ENCODE data around the gene ITPRIP.

The ITPRIP gene

GRCh38 chr10:104337985-104338735, at the start of gene ITPRIP:
TSS of gene ITPRIP (minus strand) at chr10:104338465. CDS start at chr10:104316051, 22,414 bp downstream.
- H3K27ac ChIP-seq (ENCODE audit: low read length): peak within 1 kb of the TSS; percentile 91
- no peaks in the 10 kb centered on the region for H3K27me3 ChIP-seq (ENCODE audit: control insufficient read depth in 1 of 2, insufficient read depth in 2 of 2, low read length in 2 of 2)
- H3K9ac ChIP-seq (ENCODE audit: low read length in 2 of 2): peak within 1 kb of the TSS; percentile 88 to 91
- H3K4me1 ChIP-seq (ENCODE audit: control insufficient read depth, insufficient read depth, low read length): peaks cover 48% of the 10 kb centered on the region
- H3K9me3 ChIP-seq (ENCODE audit: control insufficient read depth in 2 of 2, low read length in 2 of 2): no peaks in the 10 kb centered on the region
- no peaks in the 10 kb centered on the region for H3K36me3 ChIP-seq (ENCODE audit: control insufficient read depth in 2 of 2, insufficient read depth in 2 of 2, low read length in 2 of 2)
- H3K4me3 ChIP-seq (ENCODE audit: low read length in 2 of 2): peak within 1 kb of the TSS; percentile 90

GRCh38 chr10:104387130-104387888, 49.0 kb upstream of the ITPRIP start:
- Histone ChIP-seq H3K36me3 (ENCODE audit: control insufficient read depth in 2 of 2, insufficient read depth in 2 of 2, low read length in 2 of 2) (no peaks in the 10 kb centered on the region), H3K27ac (ENCODE audit: low read length) (no peak overlapping the region), H3K4me1 (ENCODE audit: control insufficient read depth, insufficient read depth, low read length) (no peaks in the 10 kb centered on the region), H3K9ac (ENCODE audit: low read length in 2 of 2) (no peak overlapping the region), H3K27me3 (ENCODE audit: control insufficient read depth in 1 of 2, insufficient read depth in 2 of 2, low read length in 2 of 2) (no peaks in the 10 kb centered on the region), H3K9me3 (ENCODE audit: control insufficient read depth in 2 of 2, low read length in 2 of 2) (no peaks in the 10 kb centered on the region), H3K4me3 (ENCODE audit: low read length in 2 of 2) (no peak overlapping the region)

- Histone ChIP-seq H3K4me1 (ENCODE audit: control insufficient read depth, insufficient read depth, low read length) (no peaks in the 10 kb centered on the region), H3K4me3 (ENCODE audit: low read length in 2 of 2) (no peak overlapping the region), H3K27me3 (ENCODE audit: control insufficient read depth in 1 of 2, insufficient read depth in 2 of 2, low read length in 2 of 2) (no peaks in the 10 kb centered on the region), H3K36me3 (ENCODE audit: control insufficient read depth in 2 of 2, insufficient read depth in 2 of 2, low read length in 2 of 2) (no peaks in the 10 kb centered on the region), H3K9ac (ENCODE audit: low read length in 2 of 2) (no peak overlapping the region), H3K9me3 (ENCODE audit: control insufficient read depth in 2 of 2, low read length in 2 of 2) (no peaks in the 10 kb centered on the region), H3K27ac (ENCODE audit: low read length) (no peak overlapping the region)
Measured at GRCh38 chr10:104380336-104380735, 42.1 kb upstream of the ITPRIP start.

GRCh38 chr10:104376784-104377300, 38.6 kb upstream of the ITPRIP start:
- Histone ChIP-seq H3K27ac (ENCODE audit: low read length) (no peak overlapping the region), H3K27me3 (ENCODE audit: control insufficient read depth in 1 of 2, insufficient read depth in 2 of 2, low read length in 2 of 2) (no peaks in the 10 kb centered on the region), H3K36me3 (ENCODE audit: control insufficient read depth in 2 of 2, insufficient read depth in 2 of 2, low read length in 2 of 2) (no peaks in the 10 kb centered on the region), H3K4me1 (ENCODE audit: control insufficient read depth, insufficient read depth, low read length) (no peaks in the 10 kb centered on the region), H3K9ac (ENCODE audit: low read length in 2 of 2) (no peak overlapping the region), H3K9me3 (ENCODE audit: control insufficient read depth in 2 of 2, low read length in 2 of 2) (no peaks in the 10 kb centered on the region), H3K4me3 (ENCODE audit: low read length in 2 of 2) (no peak overlapping the region)

GRCh38 chr10:104374591-104374990, 36.3 kb upstream of the ITPRIP start:
- Histone ChIP-seq H3K36me3 (ENCODE audit: control insufficient read depth in 2 of 2, insufficient read depth in 2 of 2, low read length in 2 of 2) (no peaks in the 10 kb centered on the region), H3K27ac (ENCODE audit: low read length) (no peak overlapping the region), H3K4me1 (ENCODE audit: control insufficient read depth, insufficient read depth, low read length) (no peaks in the 10 kb centered on the region), H3K9me3 (ENCODE audit: control insufficient read depth in 2 of 2, low read length in 2 of 2) (peaks cover 2 to 3% of the 10 kb centered on the region in 2 donors), H3K27me3 (ENCODE audit: control insufficient read depth in 1 of 2, insufficient read depth in 2 of 2, low read length in 2 of 2) (no peaks in the 10 kb centered on the region), H3K9ac (ENCODE audit: low read length in 2 of 2) (no peak overlapping the region), H3K4me3 (ENCODE audit: low read length in 2 of 2) (no peak overlapping the region)

- Histone ChIP-seq H3K4me1 (ENCODE audit: control insufficient read depth, insufficient read depth, low read length) (no peaks in the 10 kb centered on the region), H3K9me3 (ENCODE audit: control insufficient read depth in 2 of 2, low read length in 2 of 2) (peaks cover 2 to 3% of the 10 kb centered on the region in 2 donors), H3K27ac (ENCODE audit: low read length) (no peak overlapping the region), H3K4me3 (ENCODE audit: low read length in 2 of 2) (no peak overlapping the region), H3K9ac (ENCODE audit: low read length in 2 of 2) (no peak overlapping the region), H3K36me3 (ENCODE audit: control insufficient read depth in 2 of 2, insufficient read depth in 2 of 2, low read length in 2 of 2) (no peaks in the 10 kb centered on the region), H3K27me3 (ENCODE audit: control insufficient read depth in 1 of 2, insufficient read depth in 2 of 2, low read length in 2 of 2) (no peaks in the 10 kb centered on the region)
Measured at GRCh38 chr10:104371753-104372152, 33.5 kb upstream of the ITPRIP start.

GRCh38 chr10:104368381-104368780, 30.1 kb upstream of the ITPRIP start:
- Histone ChIP-seq H3K4me3 (ENCODE audit: low read length in 2 of 2) (no peak overlapping the region), H3K9ac (ENCODE audit: low read length in 2 of 2) (no peak overlapping the region), H3K9me3 (ENCODE audit: control insufficient read depth in 2 of 2, low read length in 2 of 2) (peaks cover 3 to 6% of the 10 kb centered on the region in 2 donors)

GRCh38 chr10:104367904-104368303, 29.6 kb upstream of the ITPRIP start:
- H3K9ac ChIP-seq (ENCODE audit: low read length in 2 of 2): no peak overlapping the region
- H3K27ac ChIP-seq (ENCODE audit: low read length): no peak overlapping the region
- H3K4me1 ChIP-seq (ENCODE audit: control insufficient read depth, insufficient read depth, low read length): no peaks in the 10 kb centered on the region
- no peak overlapping the region for H3K4me3 ChIP-seq (ENCODE audit: low read length in 2 of 2)
- peaks cover 3 to 6% of the 10 kb centered on the region in 2 donors for H3K9me3 ChIP-seq (ENCODE audit: control insufficient read depth in 2 of 2, low read length in 2 of 2)
- H3K36me3 ChIP-seq (ENCODE audit: control insufficient read depth in 2 of 2, insufficient read depth in 2 of 2, low read length in 2 of 2): no peaks in the 10 kb centered on the region
- H3K27me3 ChIP-seq (ENCODE audit: control insufficient read depth in 1 of 2, insufficient read depth in 2 of 2, low read length in 2 of 2): no peaks in the 10 kb centered on the region

More at GRCh38 chr10:104368381-104368780, 30.1 kb upstream of the ITPRIP start:
- Histone ChIP-seq H3K4me1 (ENCODE audit: control insufficient read depth, insufficient read depth, low read length) (no peaks in the 10 kb centered on the region), H3K27me3 (ENCODE audit: control insufficient read depth in 1 of 2, insufficient read depth in 2 of 2, low read length in 2 of 2) (no peaks in the 10 kb centered on the region), H3K36me3 (ENCODE audit: control insufficient read depth in 2 of 2, insufficient read depth in 2 of 2, low read length in 2 of 2) (no peaks in the 10 kb centered on the region), H3K27ac (ENCODE audit: low read length) (no peak overlapping the region)

GRCh38 chr10:104359811-104360210, 21.5 kb upstream of the ITPRIP start:
- no peak overlapping the region for H3K9ac ChIP-seq (ENCODE audit: low read length in 2 of 2)
- H3K27me3 ChIP-seq (ENCODE audit: control insufficient read depth in 1 of 2, insufficient read depth in 2 of 2, low read length in 2 of 2): no peaks in the 10 kb centered on the region
- H3K4me3 ChIP-seq (ENCODE audit: low read length in 2 of 2): no peak overlapping the region
- H3K27ac ChIP-seq (ENCODE audit: low read length): no peak overlapping the region
- H3K36me3 ChIP-seq (ENCODE audit: control insufficient read depth in 2 of 2, insufficient read depth in 2 of 2, low read length in 2 of 2): no peaks in the 10 kb centered on the region
- peaks cover 0 to 2% of the 10 kb centered on the region in 2 donors for H3K9me3 ChIP-seq (ENCODE audit: control insufficient read depth in 2 of 2, low read length in 2 of 2)
- H3K4me1 ChIP-seq (ENCODE audit: control insufficient read depth, insufficient read depth, low read length): no peaks in the 10 kb centered on the region

- Histone ChIP-seq H3K4me1 (ENCODE audit: control insufficient read depth, insufficient read depth, low read length) (peaks cover 19% of the 10 kb centered on the region), H3K9ac (ENCODE audit: low read length in 2 of 2) (peak within 1 kb of the TSS; percentile 14 to 33), H3K27ac (ENCODE audit: low read length) (no peak within 1 kb of the TSS), H3K27me3 (ENCODE audit: control insufficient read depth in 1 of 2, insufficient read depth in 2 of 2, low read length in 2 of 2) (no peaks in the 10 kb centered on the region), H3K36me3 (ENCODE audit: control insufficient read depth in 2 of 2, insufficient read depth in 2 of 2, low read length in 2 of 2) (no peaks in the 10 kb centered on the region), H3K4me3 (ENCODE audit: low read length in 2 of 2) (peak within 1 kb of the TSS; percentile 65 to 79), H3K9me3 (ENCODE audit: control insufficient read depth in 2 of 2, low read length in 2 of 2) (no peaks in the 10 kb centered on the region)
Measured at GRCh38 chr10:104353325-104354048, 15.2 kb upstream of the ITPRIP start, which contains the start of gene CFAP58. TSS of gene CFAP58 (plus strand) at chr10:104353833. CDS start at chr10:104353898, 65 bp downstream.
